GM19452 (cell line): ENCODE results near the gene AVP.

Source experiments
- ATAC-seq: cut with Tn5 transposase; IDR thresholded peaks from one replicate; pipeline ENCODE4 v1.9.1; 2021; ENCODE audit not compliant: unreplicated experiment

Gene AVP

DNA sequence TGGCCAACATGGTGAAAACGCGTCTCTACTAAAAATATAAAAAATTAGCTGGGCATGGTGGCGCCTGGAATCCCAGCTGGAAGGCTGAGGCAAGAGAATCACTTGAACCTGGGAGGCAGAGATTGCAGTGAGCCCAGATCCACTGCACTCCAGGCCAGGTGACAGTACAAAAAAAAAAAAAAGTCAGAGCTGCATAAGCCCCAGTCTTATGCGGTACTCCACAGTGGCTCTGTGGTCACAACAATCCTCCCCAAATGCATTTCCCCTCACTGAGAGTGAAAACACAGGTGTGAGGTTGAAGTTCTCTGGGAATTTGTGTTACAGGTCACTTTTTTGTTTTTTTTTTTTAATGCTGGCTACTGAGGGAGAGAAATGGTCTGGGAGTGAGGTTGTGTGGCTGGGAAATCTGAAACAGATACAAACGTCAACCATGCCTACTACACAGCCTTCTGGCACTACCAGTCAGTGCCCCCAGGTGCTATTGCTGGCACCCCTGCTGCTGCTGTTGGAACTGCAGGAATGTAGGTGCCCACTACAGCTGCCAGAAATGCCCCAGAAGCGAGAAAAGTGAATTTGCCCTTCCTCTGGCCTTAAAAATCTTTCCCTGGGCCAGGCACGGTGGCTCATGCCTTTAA lies 33.0 kb downstream of the AVP start:
- ATAC-seq, result no peak

DNA sequence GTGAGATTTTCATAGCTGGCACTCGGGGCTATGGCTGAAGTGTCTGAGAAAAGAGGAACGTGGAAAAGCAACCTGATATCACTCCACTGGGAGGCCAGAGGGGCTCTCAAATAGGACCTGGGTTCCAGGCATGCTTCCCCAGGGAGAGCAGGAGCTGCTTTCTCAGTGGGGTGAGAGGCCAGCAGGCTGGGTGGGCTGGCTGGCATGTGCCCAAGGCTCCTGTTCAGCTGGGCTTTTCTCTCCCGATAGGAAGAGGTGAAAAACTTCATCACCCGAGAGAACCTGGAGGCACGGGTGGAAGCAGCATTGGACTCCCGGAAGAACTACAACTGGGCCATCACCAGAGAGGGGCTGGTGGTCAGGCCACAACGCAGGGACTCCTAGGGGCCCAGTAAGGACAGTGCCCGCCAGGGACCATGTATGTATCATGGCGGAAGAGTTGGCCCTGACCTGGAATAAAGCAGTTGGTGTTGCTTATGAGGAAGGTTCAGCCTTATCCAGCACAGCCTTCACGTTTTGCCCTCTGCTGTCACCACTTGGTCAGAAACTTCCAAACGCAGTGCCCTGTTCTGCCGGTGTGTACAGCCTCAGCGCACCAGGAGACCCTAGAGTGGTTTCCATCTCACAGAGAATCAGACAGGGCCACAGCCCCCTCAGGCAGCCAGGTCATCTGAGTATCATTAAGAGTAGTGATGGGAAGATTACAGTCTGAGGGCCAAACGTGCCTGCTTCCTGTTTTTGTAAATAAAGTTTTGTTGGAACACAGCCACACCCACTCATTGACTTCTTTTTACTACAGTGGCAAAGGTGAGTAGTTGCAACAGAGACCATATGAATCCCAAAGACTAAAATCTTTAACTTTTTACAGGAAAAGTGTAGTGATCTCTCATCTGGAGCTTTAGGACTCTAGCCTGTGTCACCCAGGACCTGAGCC lies 36.8 kb downstream of the AVP start:
- ATAC-seq, result no peak

DNA sequence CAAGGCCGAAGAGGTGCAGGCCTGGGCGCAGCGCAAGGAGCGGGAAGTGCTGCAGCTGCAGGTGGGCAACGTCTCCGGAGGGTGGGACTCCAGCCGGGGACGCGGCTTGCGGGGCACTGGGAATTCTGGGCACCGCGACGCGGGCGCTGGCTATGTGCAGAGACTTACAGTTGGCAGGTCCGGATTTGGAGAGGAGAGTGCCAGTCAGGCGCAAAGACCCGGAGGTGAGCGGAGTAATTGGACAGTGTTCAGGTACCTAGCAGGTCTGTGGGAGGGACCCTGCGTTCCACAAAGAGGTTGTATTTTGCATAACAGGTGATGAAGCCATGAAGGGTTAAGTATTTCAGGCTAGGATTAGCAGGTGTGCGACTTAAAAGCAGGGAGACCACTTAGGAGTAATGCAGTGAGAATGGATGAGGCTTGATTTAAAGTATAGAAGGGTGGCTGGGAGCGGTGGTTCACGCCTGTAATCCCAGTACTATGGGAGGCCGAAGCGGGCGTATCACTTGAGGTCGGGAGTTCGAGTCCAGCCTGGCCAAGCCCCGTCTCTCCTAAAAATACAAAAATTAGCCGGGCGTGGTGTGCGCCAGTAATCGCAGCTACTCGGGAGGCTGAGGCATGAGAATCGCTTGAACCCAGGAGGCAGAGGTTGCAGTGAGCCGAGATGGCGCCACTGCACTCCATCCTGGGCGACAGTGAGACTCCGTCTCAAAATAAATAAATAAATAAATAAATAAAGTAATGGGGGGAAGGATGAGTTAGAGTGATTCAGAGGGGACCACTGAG lies 37.7 kb downstream of the AVP start:
- ATAC-seq, result no peak

DNA sequence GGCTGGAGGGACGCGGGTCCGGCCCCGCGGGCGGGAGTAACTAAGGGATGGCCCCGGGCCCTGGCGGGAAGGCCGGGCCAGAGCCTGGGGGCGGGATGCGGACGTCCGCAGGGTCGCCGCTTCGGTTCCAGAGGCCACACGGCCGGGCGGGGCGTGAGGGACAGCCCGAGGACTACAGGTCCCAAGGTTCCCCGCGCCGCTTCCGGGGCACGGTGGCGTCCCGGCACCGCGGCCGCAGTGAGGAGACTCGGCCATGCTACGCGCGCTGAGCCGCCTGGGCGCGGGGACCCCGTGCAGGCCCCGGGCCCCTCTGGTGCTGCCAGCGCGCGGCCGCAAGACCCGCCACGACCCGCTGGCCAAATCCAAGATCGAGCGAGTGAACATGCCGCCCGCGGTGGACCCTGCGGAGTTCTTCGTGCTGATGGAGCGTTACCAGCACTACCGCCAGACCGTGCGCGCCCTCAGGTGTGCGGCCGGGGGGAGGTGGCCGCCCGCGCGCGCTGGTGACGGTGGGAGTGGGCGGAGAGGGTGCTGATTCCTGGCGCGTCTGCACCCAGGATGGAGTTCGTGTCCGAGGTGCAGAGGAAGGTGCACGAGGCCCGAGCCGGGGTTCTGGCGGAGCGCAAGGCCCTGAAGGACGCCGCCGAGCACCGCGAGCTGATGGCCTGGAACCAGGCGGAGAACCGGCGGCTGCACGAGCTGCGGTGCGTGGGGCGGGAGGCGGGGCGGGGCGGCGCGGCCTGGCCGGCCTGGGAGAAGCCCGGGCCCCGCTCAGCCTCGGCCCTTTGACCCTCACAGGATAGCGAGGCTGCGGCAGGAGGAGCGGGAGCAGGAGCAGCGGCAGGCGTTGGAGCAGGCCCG lies 38.5 kb downstream of the AVP start, which contains the start of gene MRPS26:
TSS of gene MRPS26 (plus strand) at position 237 of the 861 bp plus-strand sequence. CDS start at position 254, 17 bp downstream.
- peak; percentile 83 for ATAC-seq

DNA sequence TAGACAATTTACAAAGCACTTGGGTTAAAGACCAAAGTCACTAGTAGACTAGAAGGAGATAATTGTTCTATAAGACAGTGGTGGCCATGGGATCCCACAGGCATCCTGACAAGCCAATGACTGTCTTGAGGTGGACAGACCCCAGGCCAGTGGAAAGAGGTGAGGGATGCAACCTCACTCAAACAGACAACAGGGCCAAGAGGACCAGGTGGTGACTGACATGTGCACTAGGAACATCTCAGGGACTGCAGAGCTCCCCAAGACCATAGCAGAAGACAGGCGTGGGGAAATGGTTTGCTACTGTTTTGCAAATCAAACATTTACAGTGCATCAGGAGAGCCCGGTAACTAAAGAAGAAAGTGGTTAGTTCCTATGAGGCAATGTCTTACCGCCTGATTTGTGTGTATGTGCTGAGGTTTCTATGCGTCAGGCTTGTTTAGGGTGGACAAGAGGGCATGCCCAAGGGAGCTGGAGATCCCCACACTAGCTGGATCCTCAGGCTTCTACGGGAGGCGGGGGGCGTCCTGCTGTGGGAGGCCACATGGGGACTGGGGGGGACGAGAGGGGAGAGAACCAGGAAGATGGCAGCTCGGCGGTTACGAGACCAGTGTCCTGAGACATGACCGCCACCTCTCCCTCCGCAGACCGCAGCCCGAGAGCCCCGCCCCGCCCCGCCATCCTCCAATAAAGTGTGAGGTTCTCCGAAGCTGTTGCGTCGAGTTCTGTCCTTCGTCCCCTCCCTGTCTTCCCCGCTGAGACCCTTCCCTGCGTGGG lies 39.3 kb downstream of the AVP start:
- ATAC-seq, result peak; percentile 43

DNA sequence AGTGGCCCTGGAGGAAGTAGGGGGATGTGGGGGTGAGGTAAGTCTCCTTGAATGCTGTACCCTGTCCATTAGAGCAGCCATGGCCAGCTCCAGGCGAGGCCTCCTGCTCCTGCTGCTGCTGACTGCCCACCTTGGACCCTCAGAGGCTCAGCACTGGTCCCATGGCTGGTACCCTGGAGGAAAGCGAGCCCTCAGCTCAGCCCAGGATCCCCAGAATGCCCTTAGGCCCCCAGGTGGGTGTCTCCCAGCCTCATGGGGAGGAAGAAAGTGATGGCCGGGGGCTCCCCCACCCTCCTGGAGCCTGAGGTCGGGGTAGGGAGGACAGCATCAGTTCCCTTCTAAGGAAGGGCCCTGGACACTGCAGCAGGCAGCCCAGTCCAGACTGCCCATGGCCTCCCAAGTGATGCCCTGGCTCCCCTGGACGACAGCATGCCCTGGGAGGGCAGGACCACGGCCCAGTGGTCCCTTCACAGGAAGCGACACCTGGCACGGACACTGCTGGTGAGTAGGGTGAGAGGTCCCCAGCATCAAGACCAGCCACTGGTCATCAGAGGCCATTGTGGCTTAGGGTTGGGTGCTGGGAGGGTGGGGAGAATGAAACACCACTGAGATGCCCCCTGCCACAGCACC lies 40.1 kb downstream of the AVP start:
- no peak for ATAC-seq

DNA sequence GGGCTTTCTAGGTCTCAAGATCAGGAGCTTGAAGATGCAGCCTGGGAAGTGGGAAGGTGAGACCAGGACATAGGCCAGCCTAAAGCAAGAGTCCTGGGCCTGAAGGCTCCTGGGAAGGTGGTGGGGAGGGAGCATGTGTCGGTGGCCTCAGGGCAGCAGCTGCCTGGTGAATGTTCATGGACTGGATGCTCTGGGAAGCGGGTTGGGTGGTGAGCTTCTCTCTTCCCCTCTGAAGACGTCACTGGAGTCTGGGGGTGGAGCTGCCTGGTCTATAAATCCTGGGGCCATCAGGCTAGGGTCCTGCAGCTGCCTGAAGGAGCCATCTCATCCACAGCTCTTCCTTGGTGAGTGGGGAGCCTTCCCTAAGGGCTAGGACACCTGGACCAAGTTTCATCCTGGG lies 41.2 kb downstream of the AVP start, which contains the start of gene GNRH2:
TSS of gene GNRH2 (plus strand) at position 301 of the 400 bp plus-strand sequence. CDS start 793 bp downstream, outside the sequence.
- no peak for ATAC-seq

DNA sequence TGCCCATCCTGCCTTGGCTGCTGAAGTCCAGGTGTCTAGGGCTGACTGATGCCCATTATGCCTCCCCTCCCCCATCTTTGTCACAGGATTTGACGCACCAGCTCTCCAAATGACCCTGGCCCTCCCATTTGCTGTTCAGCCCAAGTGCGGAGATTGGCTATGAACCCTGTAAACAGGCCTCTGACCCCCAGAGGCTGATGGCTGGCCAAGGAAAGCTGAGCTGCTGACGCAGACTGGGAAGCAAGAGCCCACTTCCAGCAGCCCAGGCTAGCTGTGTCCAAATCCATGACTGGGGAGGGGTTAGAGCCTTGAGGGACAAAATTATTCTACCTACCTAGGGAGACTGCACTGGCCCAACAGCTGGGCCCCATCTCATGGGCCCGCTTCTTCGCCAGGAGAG lies 41.9 kb downstream of the AVP start:
- ATAC-seq, result no peak

DNA sequence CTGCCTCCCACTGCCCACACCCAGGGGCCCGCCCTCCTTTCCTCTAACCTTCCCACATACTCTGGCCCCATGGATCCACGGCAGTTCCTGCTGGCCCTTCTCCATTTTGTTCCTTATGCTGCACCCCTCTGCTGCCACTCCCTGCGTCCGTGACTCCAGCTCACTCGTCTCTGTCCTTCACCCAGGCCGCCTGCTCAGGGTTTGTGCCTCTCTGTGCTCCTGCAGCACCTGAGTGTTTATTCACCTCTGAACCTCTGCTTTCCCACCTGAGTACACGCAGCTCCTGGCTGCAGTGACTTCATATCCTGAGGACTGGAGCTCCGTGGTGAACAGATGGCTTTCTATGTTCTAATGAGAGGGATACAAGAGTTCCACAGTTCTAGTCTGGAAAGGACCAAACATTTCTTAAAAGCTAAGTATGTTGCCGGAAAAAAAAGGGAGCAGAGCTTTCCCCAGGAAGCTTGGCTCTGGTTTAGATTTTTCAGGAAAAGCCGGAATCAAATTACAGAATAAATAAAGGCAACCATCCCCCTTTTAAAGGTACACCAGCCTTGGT lies 42.6 kb downstream of the AVP start:
- no peak for ATAC-seq

DNA sequence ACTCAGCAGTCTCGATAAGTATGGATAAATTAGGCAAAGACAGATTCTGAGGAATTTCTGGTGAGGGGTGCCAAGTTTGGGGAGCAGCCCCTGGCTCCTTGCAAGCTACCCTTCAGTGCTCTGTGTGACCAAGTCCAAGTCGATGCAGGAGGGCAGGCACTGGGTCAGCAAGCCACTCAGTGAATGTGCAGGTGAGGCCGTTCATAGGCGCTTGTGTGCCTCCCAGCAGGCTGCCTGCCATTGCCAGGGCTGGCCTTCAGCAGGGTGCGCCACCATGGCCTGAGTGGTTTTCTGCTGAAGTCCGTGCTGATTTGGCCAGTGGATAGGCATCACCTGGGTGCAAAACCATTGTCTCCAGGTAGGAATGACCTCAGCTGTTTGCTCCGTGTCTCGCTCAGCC lies 44.4 kb downstream of the AVP start:
- no peak for ATAC-seq

DNA sequence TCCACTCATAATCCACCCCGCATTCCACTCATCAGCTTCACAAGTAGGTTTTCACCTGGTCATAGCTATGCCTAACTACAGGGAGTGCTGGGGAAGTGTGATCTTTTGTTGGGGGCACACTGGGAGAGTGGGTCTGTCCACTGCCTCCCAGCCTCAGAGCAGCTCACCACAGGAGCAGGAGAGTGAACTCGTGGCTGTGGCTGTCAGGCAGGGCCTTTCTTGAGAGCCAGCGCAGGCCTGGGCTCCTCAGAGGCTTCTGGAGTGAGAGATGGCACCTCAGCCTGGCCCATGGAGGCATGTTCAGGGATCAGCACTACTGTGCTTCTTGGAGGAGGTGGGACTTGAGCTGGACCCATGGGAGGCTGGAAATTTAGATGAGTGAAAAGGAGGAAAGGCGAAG lies 45.1 kb downstream of the AVP start:
- no peak for ATAC-seq

DNA sequence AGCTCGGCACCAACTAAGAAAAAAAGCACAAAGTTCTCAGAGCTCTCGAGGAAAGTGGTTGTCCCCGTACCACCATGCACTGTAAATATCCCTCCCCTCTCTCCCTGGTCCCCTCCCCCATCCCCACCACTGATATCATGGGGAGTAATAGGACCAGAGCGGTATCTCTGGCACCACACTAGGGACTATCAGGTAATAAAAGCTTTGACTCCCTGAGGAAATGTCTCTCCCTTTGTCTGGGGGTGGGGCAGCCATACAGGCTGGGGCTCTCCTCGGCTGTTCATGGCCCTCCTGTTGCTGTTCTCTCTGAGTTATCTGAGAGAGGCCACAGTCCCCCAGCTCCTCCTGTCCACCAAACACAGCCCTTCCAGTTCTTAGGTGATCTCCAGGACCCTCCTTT lies 46.1 kb downstream of the AVP start:
- no peak for ATAC-seq

DNA sequence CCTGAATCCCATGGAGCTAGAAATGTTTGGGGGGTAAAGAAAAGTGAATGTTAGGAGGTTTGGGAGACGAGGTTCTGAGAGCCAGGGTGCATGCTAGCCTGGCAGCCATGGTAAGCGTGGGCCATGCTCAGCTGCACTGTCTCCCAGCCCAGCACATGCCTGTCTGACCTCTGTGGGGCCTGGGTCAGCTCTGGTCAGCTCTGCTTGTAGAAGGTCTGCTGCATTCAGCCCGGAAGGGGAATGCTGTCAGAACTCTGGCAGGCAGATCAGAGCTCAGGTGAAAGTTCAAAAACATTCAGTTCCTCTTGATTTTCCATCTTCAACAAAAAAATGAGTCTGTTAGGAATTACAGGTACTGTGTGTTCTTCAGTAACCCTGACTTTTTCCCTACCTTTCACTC lies 46.9 kb downstream of the AVP start:
- ATAC-seq, result no peak

DNA sequence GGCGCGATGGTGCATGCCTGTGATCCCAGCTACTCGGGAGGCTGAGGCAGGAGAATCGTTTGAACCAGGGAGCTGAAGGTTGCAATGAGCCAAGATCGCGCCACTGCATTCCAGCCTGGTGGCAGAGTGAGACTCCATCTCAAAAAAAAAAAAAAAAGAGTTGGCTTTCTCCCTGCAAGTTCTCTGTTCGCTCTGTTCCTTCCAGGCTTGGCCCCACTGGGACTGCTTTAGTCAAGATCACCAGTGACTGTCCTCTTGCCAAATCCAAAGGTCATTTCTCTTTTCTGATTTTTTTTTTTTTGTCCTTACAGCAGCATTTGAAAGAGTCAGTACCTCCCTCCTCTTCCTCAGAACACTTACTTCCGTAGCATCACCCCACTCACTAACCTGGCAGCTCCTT lies 51.9 kb downstream of the AVP start:
- ATAC-seq, result no peak
